K562 (cell line): Measurements from ENCODE around the gene CALR3. TPM values are rescaled to one million over a fixed set of nuclear protein-coding genes. Genes with fewer than 3 reads are reported as not detected.
"Not testable (repeated sequence)": the region's sequence is repeated elsewhere in the genome, so short reads cannot be mapped to it uniquely, and the experiment has no call there.

Source experiments
- ATAC-seq: fragments of 200-7000 bp; cut with Tn5 transposase; 3 replicates; pipeline ENCODE4 v1.9.1; 2020; ENCODE audit warnings: moderate library complexity
- BruUV-seq: library from RNA; stranded (reverse); fragments of 400-500 nt; replicated peaks from 2 replicates; lab custom pipeline; 2021; lab: Mats Ljungman, UMichigan
- CTCF ChIA-PET: fragments of 300-600 bp; formaldehyde crosslinking; extraction: SDS; loops from one replicate; lab custom pipeline; 2021; ENCODE audit warnings: low intra/inter-chr PET ratio; lab: Yijun Ruan, JAX
- POLR2A ChIA-PET: fragments of 300-600, 350-650 bp; sonication (Branson Sonifier 250); formaldehyde crosslinking; extraction: SDS; loops from one replicate; lab custom pipeline; 2021; ENCODE audit warnings: antibody characterized with exemption, inconsistent platforms; lab: Yijun Ruan, JAX
- DNase-seq, 4 experiments: peaks; one replicate each; pipeline versions ENCODE4 v3.0.0 to v3.0.0-alpha.2; 2011 to 2018; ENCODE audit warnings: low spot score in 3 of 4, mixed read lengths in 3 of 4; ENCODE audit errors: extremely low read depth in 1 of 4
- FAIRE-seq: peaks from 2 replicates; lab custom pipeline; 2011; peaks lifted over from hg19 to GRCh38; lab: Jason Lieb, UNC
- H2AFZ ChIP-seq: 2 replicates; pipeline ENCODE4 v1.6.0; 2011; ENCODE audit warnings: low read depth, low read length, control low read depth, inconsistent platforms
- H3K27ac ChIP-seq: fragments of 200-600 bp; 3 replicates; pipeline ENCODE4 v1.8.0; 2011; ENCODE audit warnings: low read depth, mild to moderate bottlenecking, control low read depth, inconsistent platforms, low read length, moderate library complexity, mixed read lengths; ENCODE audit errors: extremely low read depth
- H3K27me3 ChIP-seq, 2 experiments: fragments of 300-600 bp in 1 of 2; 2 replicates in 1 of 2; 3 replicates in 1 of 2; pipeline versions ENCODE4 v1.6.0 to v1.8.0; 2011; ENCODE audit warnings: inconsistent platforms in 2 of 2, low read length in 2 of 2, mild to moderate bottlenecking in 1 of 2, mixed read lengths in 1 of 2, moderate library complexity in 1 of 2; ENCODE audit not compliant: control insufficient read depth in 2 of 2, insufficient read depth in 2 of 2
- H3K36me3 ChIP-seq: fragments of 300-600 bp; 3 replicates; pipeline ENCODE4 v1.8.0; 2011; ENCODE audit warnings: mild to moderate bottlenecking, low read length, inconsistent platforms; ENCODE audit not compliant: control insufficient read depth, insufficient read depth
- H3K4me1 ChIP-seq, 2 experiments: fragments of 200-600 bp in 1 of 2; replicated peaks in 1 of 2; 2 replicates in 1 of 2; 3 replicates in 1 of 2; pipeline versions ENCODE4 v1.5.1 to v1.8.0; 2011; ENCODE audit warnings: inconsistent platforms in 2 of 2, low read length in 2 of 2, mild to moderate bottlenecking in 1 of 2, mixed read lengths in 1 of 2, moderate library complexity in 1 of 2; ENCODE audit not compliant: control insufficient read depth in 2 of 2, insufficient read depth in 2 of 2
- H3K4me2 ChIP-seq: 2 replicates; pipeline ENCODE4 v1.6.1; 2011; ENCODE audit warnings: low read length, control low read depth, inconsistent platforms, mixed read lengths; ENCODE audit not compliant: insufficient read depth
- H3K4me3 ChIP-seq: fragments of 200-600 bp; sonication (generic), shearing (Covaris generic); 2 replicates; pipeline ENCODE4 v1.5.1; 2016; ENCODE audit warnings: control low read depth, inconsistent platforms
- H3K79me2 ChIP-seq: fragments of 200-600 bp; 3 replicates; pipeline ENCODE4 v1.8.0; 2011; ENCODE audit warnings: low read length, inconsistent platforms; ENCODE audit not compliant: control insufficient read depth, insufficient read depth
- H3K9ac ChIP-seq, 2 experiments: 2 replicates each; pipeline versions ENCODE4 v1.6.0 to v1.6.1; 2011; ENCODE audit warnings: low read depth in 2 of 2, low read length in 2 of 2, control low read depth in 1 of 2, inconsistent platforms in 1 of 2, mild to moderate bottlenecking in 1 of 2, mixed read lengths in 1 of 2; ENCODE audit not compliant: insufficient read depth in 1 of 2
- H3K9me1 ChIP-seq: one replicate; pipeline ENCODE4 v1.6.0; 2011; ENCODE audit warnings: inconsistent platforms, mild to moderate bottlenecking, low read length, moderate library complexity; ENCODE audit not compliant: control insufficient read depth, insufficient read depth
- H3K9me3 ChIP-seq: replicated peaks from 2 replicates; pipeline ENCODE4 v1.5.1; 2011; ENCODE audit warnings: low read depth, low read length, inconsistent platforms; ENCODE audit not compliant: control insufficient read depth, insufficient read depth
- H4K20me1 ChIP-seq: replicated peaks from 2 replicates; pipeline ENCODE4 v1.6.1; 2011; ENCODE audit warnings: low read length, inconsistent platforms, mixed read lengths; ENCODE audit not compliant: control insufficient read depth, insufficient read depth
- CBFA2T3 ChIP-seq: fragments of 450-650 bp; IDR thresholded peaks from 2 replicates; pipeline ENCODE4 v1.6.1; 2017
- KLF13 ChIP-seq: fragments of 450-650 bp; IDR thresholded peaks from 2 replicates; pipeline ENCODE4 v1.6.1; 2016; ENCODE audit warnings: missing genetic modification characterization, low read depth, mild to moderate bottlenecking, missing compliant biosample characterization, moderate library complexity, borderline replicate concordance
- MCM5 ChIP-seq: fragments of 450-650 bp; IDR thresholded peaks from 2 replicates; pipeline ENCODE4 v1.6.1; 2016; ENCODE audit warnings: low read depth
- MED1 ChIP-seq: sonication (generic); formaldehyde crosslinking; IDR thresholded peaks from 2 replicates; pipeline ENCODE4 v1.8.1; 2023; ENCODE audit warnings: missing genetic modification reagents, borderline replicate concordance
- NEUROD1 ChIP-seq: fragments of 150-350 bp; IDR thresholded peaks from 2 replicates; pipeline ENCODE4 v1.6.1; 2014; ENCODE audit warnings: borderline replicate concordance, low read length, low read depth; ENCODE audit not compliant: partially characterized antibody
- SIRT6 ChIP-seq: IDR thresholded peaks from one replicate; pipeline ENCODE4 v1.6.1; 2012; ENCODE audit warnings: low read depth, mild to moderate bottlenecking, control low read depth, inconsistent platforms, low read length, moderate library complexity
- ZNF121 ChIP-seq: sonication (generic); formaldehyde crosslinking; conservative IDR thresholded peaks from 2 replicates; pipeline ENCODE4 v1.8.0; 2022; ENCODE audit warnings: missing genetic modification reagents
- ZNF830 ChIP-seq: fragments of 250-450 bp; sonication (Bioruptor Pico); IDR thresholded peaks from 2 replicates; pipeline ENCODE4 v1.5.0; 2021; ENCODE audit warnings: mild to moderate bottlenecking
- WGBS: fragments of 100-300 bp; shearing (Covaris generic); methylation state at CpG from one replicate; pipeline ENCODE4 v1.1.6; 2016; ENCODE audit warnings: low coverage, mixed read lengths; ENCODE audit not compliant: insufficient coverage; ENCODE audit errors: missing lambda C conversion rate; 5-methylcytosine and 5-hydroxymethylcytosine counted together
- in situ Hi-C: fragments of 300-500 bp; cut with MboI; formaldehyde crosslinking; loops from 4 replicates; pipeline ENCODE4 v1.15.0; 2018; ENCODE audit warnings: inconsistent platforms, mixed read lengths
- intact Hi-C: fragments of 100-400 bp; cut with micrococcal nuclease; formaldehyde crosslinking; loops from 2 replicates; pipeline ENCODE4 v1.14.2; 2022
- polyA plus RNA-seq, 8 experiments: library from polyadenylated mRNA; depleted of rRNA in 4 of 8; stranded (reverse) in 5 of 8; unstranded in 3 of 8; fragments of >200 nt; fragmentation: Nextera tagmentation in 2 of 8; fragmentation: Illumina TruSeq in 1 of 8; extraction: Ambion mirVana in 2 of 8; extraction: Trizol in 1 of 8; gene quantifications; 2 replicates each; pipeline versions ENCODE4 v1.2.1 to v1.2.3, GENCODE V29; 2011 to 2014; ENCODE audit warnings: inconsistent platforms in 1 of 8, missing spikeins in 1 of 8
- total RNA-seq, 7 experiments: library from RNA; depleted of rRNA in 6 of 7; stranded (reverse); fragments of >200 nt in 6 of 7; fragmentation: Illumina TruSeq in 2 of 7; extraction: Trizol in 2 of 7; gene quantifications; 2 replicates each; pipeline versions ENCODE4 v1.2.1 to v1.2.3, GENCODE V29; 2011 to 2021; ENCODE audit warnings: low replicate concordance in 1 of 7
- TF ChIP-seq, protein P1 (sequence below): sonication (generic); formaldehyde crosslinking; IDR thresholded peaks from 2 replicates; pipeline ENCODE4 v1.8.0; 2022; ENCODE audit warnings: mild to moderate bottlenecking, missing genetic modification reagents, borderline replicate concordance
- TF ChIP-seq, protein P2 (sequence below): sonication (generic); formaldehyde crosslinking; IDR thresholded peaks from 2 replicates; pipeline ENCODE4 v1.8.0; 2022; ENCODE audit warnings: mild to moderate bottlenecking, missing genetic modification reagents

Gene CALR3
- total and polyA plus RNA-seq, 9 of the 15 experiments (the other 6 are each of a cell fraction or from before 2014, with no cell fraction given): 0.15 to 0.41 (median 0.22) TPM; not detected in 4

DNA sequence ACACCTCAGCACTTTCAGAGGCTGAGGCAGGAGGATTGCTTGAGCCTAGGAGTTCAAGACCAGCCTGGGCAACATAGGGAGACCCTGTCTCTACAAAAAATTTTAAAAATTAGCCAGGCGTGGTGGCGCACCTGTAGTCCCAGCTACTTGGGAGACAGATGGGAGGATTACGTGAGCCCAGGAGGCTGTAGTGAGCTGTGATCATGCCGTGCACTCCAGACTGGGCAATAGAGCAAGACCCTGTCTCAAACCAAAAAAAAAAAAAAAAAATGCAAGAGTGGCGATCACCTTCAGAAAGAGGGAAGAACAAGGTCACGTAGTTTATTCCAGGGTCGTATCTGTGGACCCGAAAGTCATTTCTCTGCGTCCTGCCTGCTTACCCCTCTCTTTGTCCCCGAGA lies 16.6 kb upstream of the CALR3 start:
- BruUV-seq, H3K79me2 ChIP-seq, H3K9ac ChIP-seq, intact Hi-C loops, H4K20me1 ChIP-seq, H2AFZ ChIP-seq, H3K9me3 ChIP-seq, H3K4me3 ChIP-seq, H3K9me1 ChIP-seq, H3K27me3 ChIP-seq, H3K4me2 ChIP-seq, POLR2A ChIA-PET, CTCF ChIA-PET, DNase-seq, ATAC-seq, H3K27ac ChIP-seq, FAIRE-seq, in situ Hi-C loops, H3K4me1 ChIP-seq: not testable (repeated sequence)
- peaks cover 48% of the 10 kb centered on the region; the same call in 2 of the 3 replicates for H3K36me3 ChIP-seq
- WGBS: 81% methylated on average over 9 of the region's 10 CpGs
- peak; percentile 63; the same call in 1 of the 2 replicates for TF ChIP-seq ZNF121

DNA sequence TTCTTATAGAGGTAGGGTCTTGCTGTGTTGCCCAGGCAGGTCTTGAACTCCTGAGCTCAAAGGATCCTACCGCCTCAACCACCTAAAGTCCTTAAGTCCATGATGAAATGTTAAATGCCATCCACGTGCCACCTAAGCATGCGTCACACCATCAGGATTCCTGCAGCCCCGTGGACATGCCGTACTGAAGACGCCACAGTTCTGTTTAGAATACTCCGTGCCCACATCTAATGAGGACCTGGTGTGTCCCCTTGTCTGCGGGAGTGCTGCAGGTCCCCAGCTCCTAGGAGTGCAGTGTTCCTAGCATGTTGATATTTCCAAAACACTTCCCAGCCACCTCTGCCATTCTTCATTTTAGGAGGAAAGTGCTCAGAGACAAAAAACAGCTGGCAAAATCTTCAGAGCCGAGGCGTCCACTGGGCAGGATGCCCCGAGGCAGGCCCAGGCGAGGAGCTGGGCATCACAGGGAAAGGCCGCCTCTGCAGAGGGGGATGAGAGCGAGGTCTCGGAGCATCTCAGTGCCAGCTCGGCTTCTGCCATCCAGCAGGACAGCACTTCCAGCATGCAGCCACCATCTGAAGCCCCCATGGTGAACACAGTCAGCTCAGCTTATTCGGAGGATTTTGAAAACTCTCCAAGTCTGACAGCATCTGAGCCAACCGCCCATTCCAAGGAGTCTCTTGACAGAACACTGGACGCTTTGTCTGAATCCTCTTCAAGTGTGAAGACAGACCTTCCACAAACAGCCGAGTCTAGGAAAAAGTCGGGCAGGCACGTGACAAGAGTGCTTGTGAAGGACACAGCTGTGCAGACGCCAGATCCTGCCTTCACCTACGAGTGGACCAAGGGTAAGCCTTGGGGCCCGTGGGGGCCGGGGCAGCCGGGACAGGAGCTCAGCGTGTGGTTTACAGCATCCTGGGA lies 13.4 kb upstream of the CALR3 start:
- H2AFZ ChIP-seq: no peak overlapping the region
- ChIA-PET POLR2A (interaction anchor here (0.6 to 1.0 kb wide), 5 partner anchors 13 to 293 kb away, joined by 3 to 4 read pairs (median 3); partner anchors contain the start of genes C19orf44 and CALR3), CTCF (no interaction called here)
- DNase-seq (no peak), FAIRE-seq (no peak), ATAC-seq (no peak)
- peaks cover 35% of the 10 kb centered on the region; the same call in 2 of the 3 replicates for H3K36me3 ChIP-seq
- no peak overlapping the region for H3K4me3 ChIP-seq
- H3K27ac ChIP-seq: no peak overlapping the region
- no peaks in the 10 kb centered on the region for H3K9me3 ChIP-seq
- no TSS peak for BruUV-seq
- H3K4me1 ChIP-seq: peaks cover 0 to under 1% of the 10 kb centered on the region in 2 experiments; a peak in 2 of 5 replicates
- 86% methylated on average over 28 of the region's 28 CpGs for WGBS
- intact Hi-C loops: no loop called here
- H4K20me1 ChIP-seq: no peaks in the 10 kb centered on the region
- no peaks in the 10 kb centered on the region for H3K27me3 ChIP-seq
- TF ChIP-seq CBFA2T3 (no peak), ZNF830 (CRISPR knock-in tag) (no peak), MCM5 (no peak), NEUROD1 (no peak), MED1 (CRISPR knock-in tag) (no peak), KLF13 (tag) (no peak), SIRT6 (no peak)
- TF ChIP-seq, protein P1, sequence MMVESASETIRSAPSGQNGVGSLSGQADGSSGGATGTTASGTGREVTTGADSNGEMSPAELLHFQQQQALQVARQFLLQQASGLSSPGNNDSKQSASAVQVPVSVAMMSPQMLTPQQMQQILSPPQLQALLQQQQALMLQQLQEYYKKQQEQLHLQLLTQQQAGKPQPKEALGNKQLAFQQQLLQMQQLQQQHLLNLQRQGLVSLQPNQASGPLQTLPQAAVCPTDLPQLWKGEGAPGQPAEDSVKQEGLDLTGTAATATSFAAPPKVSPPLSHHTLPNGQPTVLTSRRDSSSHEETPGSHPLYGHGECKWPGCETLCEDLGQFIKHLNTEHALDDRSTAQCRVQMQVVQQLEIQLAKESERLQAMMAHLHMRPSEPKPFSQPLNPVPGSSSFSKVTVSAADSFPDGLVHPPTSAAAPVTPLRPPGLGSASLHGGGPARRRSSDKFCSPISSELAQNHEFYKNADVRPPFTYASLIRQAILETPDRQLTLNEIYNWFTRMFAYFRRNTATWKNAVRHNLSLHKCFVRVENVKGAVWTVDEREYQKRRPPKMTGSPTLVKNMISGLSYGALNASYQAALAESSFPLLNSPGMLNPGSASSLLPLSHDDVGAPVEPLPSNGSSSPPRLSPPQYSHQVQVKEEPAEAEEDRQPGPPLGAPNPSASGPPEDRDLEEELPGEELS (CRISPR knock-in tag): no peak
- TF ChIP-seq, protein P2, sequence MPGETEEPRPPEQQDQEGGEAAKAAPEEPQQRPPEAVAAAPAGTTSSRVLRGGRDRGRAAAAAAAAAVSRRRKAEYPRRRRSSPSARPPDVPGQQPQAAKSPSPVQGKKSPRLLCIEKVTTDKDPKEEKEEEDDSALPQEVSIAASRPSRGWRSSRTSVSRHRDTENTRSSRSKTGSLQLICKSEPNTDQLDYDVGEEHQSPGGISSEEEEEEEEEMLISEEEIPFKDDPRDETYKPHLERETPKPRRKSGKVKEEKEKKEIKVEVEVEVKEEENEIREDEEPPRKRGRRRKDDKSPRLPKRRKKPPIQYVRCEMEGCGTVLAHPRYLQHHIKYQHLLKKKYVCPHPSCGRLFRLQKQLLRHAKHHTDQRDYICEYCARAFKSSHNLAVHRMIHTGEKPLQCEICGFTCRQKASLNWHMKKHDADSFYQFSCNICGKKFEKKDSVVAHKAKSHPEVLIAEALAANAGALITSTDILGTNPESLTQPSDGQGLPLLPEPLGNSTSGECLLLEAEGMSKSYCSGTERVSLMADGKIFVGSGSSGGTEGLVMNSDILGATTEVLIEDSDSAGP (CRISPR knock-in tag): no peak
- H3K4me2 ChIP-seq: no peak overlapping the region
- in situ Hi-C loops: no loop called here
- H3K9me1 ChIP-seq: no peaks in the 10 kb centered on the region
- no peaks in the 10 kb centered on the region for H3K79me2 ChIP-seq
- no peak overlapping the region; a peak in 1 of 4 replicates for H3K9ac ChIP-seq
